Osteocyte (in vitro differentiated cells): ENCODE results near the gene OXCT1. TPM values are rescaled to one million over a fixed set of nuclear protein-coding genes. Genes with fewer than 3 reads are reported as not detected.
A peak's percentile ranks its signal among the peaks of the same experiment; 100 is the strongest.

Experiments used
- DNase-seq: peaks from one replicate; pipeline ENCODE4 v3.0.0; 2021; ENCODE audit warnings: mixed read lengths; ENCODE audit not compliant: unreplicated experiment; ENCODE audit errors: extremely low spot score
- H3K27ac Mint-ChIP-seq: one replicate; pipeline ENCODE4 v1.8.0; 2021; ENCODE audit warnings: mild to moderate bottlenecking, mixed read lengths; ENCODE audit not compliant: unreplicated experiment
- H3K27me3 Mint-ChIP-seq: one replicate; pipeline ENCODE4 v1.8.0; 2021; ENCODE audit warnings: mixed read lengths; ENCODE audit not compliant: unreplicated experiment
- H3K36me3 Mint-ChIP-seq: one replicate; pipeline ENCODE4 v1.8.0; 2021; ENCODE audit warnings: mixed read lengths; ENCODE audit not compliant: unreplicated experiment
- H3K4me1 Mint-ChIP-seq: one replicate; pipeline ENCODE4 v1.8.0; 2021; ENCODE audit warnings: mixed read lengths; ENCODE audit not compliant: unreplicated experiment
- H3K4me3 Mint-ChIP-seq: one replicate; pipeline ENCODE4 v1.8.0; 2021; ENCODE audit warnings: mild to moderate bottlenecking, moderate library complexity, mixed read lengths; ENCODE audit not compliant: unreplicated experiment
- H3K9me3 Mint-ChIP-seq: one replicate; pipeline ENCODE4 v1.8.0; 2021; ENCODE audit warnings: mixed read lengths; ENCODE audit not compliant: unreplicated experiment
- CTCF ChIP-seq: fragments of 200-600 bp; sonication (generic); IDR thresholded peaks from 2 replicates; pipeline ENCODE4 v1.5.0; 2021; ENCODE audit warnings: antibody characterized with exemption, mild to moderate bottlenecking, moderate library complexity
- total RNA-seq: library from RNA; stranded (reverse); gene quantifications from 2 replicates; pipeline ENCODE4 v1.2.1, GENCODE V29; 2021

The OXCT1 gene
- total RNA-seq, 1 donor from 2014 or later: 41.9 TPM

GRCh38 chr5:41764650-41765049 lies 105.6 kb downstream of the OXCT1 start:
- Mint-ChIP-seq H3K9me3 (no peaks in the 10 kb centered on the region), H3K27ac (no peak overlapping the region)

GRCh38 chr5:41763574-41763973 lies 106.7 kb downstream of the OXCT1 start:
- TF ChIP-seq CTCF: no peak
- no peaks in the 10 kb centered on the region for H3K9me3 Mint-ChIP-seq
- H3K27ac Mint-ChIP-seq: peak overlapping the region; percentile 78
- DNase-seq: no peak
- peaks cover 34% of the 10 kb centered on the region for H3K4me1 Mint-ChIP-seq
- H3K36me3 Mint-ChIP-seq: peaks cover 28% of the 10 kb centered on the region
- H3K4me3 Mint-ChIP-seq: no peak overlapping the region
- no peaks in the 10 kb centered on the region for H3K27me3 Mint-ChIP-seq

More at GRCh38 chr5:41764650-41765049, 105.6 kb downstream of the OXCT1 start:
- H3K36me3 Mint-ChIP-seq: peaks cover 24% of the 10 kb centered on the region
- peaks cover 34% of the 10 kb centered on the region for H3K4me1 Mint-ChIP-seq
- no peak for TF ChIP-seq CTCF
- no peaks in the 10 kb centered on the region for H3K27me3 Mint-ChIP-seq
- DNase-seq: no peak
- no peak overlapping the region for H3K4me3 Mint-ChIP-seq

GRCh38 chr5:41763081-41763480 lies 107.1 kb downstream of the OXCT1 start:
- Mint-ChIP-seq H3K36me3 (peaks cover 30% of the 10 kb centered on the region), H3K4me1 (peaks cover 34% of the 10 kb centered on the region), H3K9me3 (no peaks in the 10 kb centered on the region), H3K4me3 (no peak overlapping the region), H3K27me3 (no peaks in the 10 kb centered on the region), H3K27ac (peak overlapping the region; percentile 78)
- TF ChIP-seq CTCF: no peak
- DNase-seq: no peak

GRCh38 chr5:41762426-41762825 lies 107.8 kb downstream of the OXCT1 start:
- H3K27me3 Mint-ChIP-seq: no peaks in the 10 kb centered on the region
- H3K9me3 Mint-ChIP-seq: no peaks in the 10 kb centered on the region
- peaks cover 33% of the 10 kb centered on the region for H3K36me3 Mint-ChIP-seq
- peak overlapping the region; percentile 78 for H3K27ac Mint-ChIP-seq
- DNase-seq: no peak
- peaks cover 34% of the 10 kb centered on the region for H3K4me1 Mint-ChIP-seq
- no peak overlapping the region for H3K4me3 Mint-ChIP-seq
- no peak for TF ChIP-seq CTCF

- Mint-ChIP-seq H3K27ac (no peak overlapping the region), H3K36me3 (peaks cover 38% of the 10 kb centered on the region), H3K4me1 (peaks cover 34% of the 10 kb centered on the region), H3K9me3 (no peaks in the 10 kb centered on the region), H3K4me3 (no peak overlapping the region), H3K27me3 (no peaks in the 10 kb centered on the region)
- TF ChIP-seq CTCF: no peak
- no peak for DNase-seq
Measured at GRCh38 chr5:41761663-41762062, 108.6 kb downstream of the OXCT1 start.
